OCI-LY3 (cell line): Measurements from ENCODE around the gene NFIC.

ENCODE experiments used
- EZH2phosphoT487 ChIP-seq: fragments of 200-600 bp; shearing (Covaris generic); IDR thresholded peaks from 2 replicates; pipeline ENCODE4 v1.6.1; 2018; ENCODE audit warnings: antibody characterized with exemption, mixed run types, low read depth
- TF ChIP-seq, protein P1 (sequence below): fragments of 200-600, 300-600 bp; sonication (generic); IDR thresholded peaks from 2 replicates; pipeline ENCODE4 v1.5.1; 2014; ENCODE audit warnings: antibody characterized with exemption, low read length, low read depth

DNA sequence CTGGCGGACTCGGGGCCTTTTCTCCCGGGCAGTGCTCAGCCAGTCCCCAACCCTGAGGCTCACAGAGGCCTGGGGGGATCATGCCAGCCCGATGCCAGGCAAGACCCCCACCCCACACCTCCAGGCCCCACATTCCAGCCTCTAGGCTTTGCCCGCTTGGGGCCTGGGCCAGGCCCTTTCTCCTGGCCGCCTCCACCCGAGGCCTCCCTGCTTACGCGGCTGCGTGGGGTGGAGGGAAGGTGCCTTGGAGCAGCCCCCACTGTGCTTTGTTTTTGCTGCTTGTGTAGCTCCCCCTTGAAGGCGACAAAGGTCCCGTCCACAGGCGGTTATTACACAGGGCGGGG is 75.6 kb downstream of the NFIC start:
- TF ChIP-seq, protein P1, sequence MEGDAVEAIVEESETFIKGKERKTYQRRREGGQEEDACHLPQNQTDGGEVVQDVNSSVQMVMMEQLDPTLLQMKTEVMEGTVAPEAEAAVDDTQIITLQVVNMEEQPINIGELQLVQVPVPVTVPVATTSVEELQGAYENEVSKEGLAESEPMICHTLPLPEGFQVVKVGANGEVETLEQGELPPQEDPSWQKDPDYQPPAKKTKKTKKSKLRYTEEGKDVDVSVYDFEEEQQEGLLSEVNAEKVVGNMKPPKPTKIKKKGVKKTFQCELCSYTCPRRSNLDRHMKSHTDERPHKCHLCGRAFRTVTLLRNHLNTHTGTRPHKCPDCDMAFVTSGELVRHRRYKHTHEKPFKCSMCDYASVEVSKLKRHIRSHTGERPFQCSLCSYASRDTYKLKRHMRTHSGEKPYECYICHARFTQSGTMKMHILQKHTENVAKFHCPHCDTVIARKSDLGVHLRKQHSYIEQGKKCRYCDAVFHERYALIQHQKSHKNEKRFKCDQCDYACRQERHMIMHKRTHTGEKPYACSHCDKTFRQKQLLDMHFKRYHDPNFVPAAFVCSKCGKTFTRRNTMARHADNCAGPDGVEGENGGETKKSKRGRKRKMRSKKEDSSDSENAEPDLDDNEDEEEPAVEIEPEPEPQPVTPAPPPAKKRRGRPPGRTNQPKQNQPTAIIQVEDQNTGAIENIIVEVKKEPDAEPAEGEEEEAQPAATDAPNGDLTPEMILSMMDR, result no peak
- no peak for TF ChIP-seq EZH2phosphoT487
